Heart right ventricle (tissue), 16 donors: ENCODE results near the gene ZBED6. TPM values are rescaled to one million over a fixed set of nuclear protein-coding genes. Genes with fewer than 3 reads are reported as not detected.

ENCODE experiments used
- ATAC-seq, 8 donors: fragments of 200-7000 bp; cut with Tn5 transposase; one replicate each; pipeline ENCODE4 v1.9.1; 2020; ENCODE audit warnings: mild to moderate bottlenecking in 8 of 8, moderate library complexity in 8 of 8, moderate number of reproducible peaks in 1 of 8
- DNase-seq, 2 donors: peaks; one replicate each; pipeline ENCODE4 v3.0.0-alpha.2; 2020
- H3K27ac ChIP-seq, 10 donors: fragments of 200-600 bp; sonication (generic) in 2 of 10; one replicate each; pipeline versions ENCODE4 v1.5.0 to v1.8.0; 2020 to 2022; ENCODE audit warnings: mild to moderate bottlenecking in 3 of 10
- H3K27me3 ChIP-seq, 7 donors: fragments of 200-600 bp; one replicate each; pipeline ENCODE4 v1.8.0; 2021 to 2022; ENCODE audit warnings: mild to moderate bottlenecking in 2 of 7
- H3K36me3 ChIP-seq, 9 donors: fragments of 200-600 bp; sonication (generic) in 1 of 9; one replicate each; pipeline versions ENCODE4 v1.5.0 to v1.8.0; 2020 to 2022; ENCODE audit warnings: mild to moderate bottlenecking in 2 of 9
- H3K4me1 ChIP-seq, 9 donors: fragments of 200-600 bp; sonication (generic) in 1 of 9; one replicate each; pipeline versions ENCODE4 v1.5.0 to v1.8.0; 2020 to 2022; ENCODE audit warnings: mild to moderate bottlenecking in 4 of 9
- H3K4me3 ChIP-seq, 10 donors: fragments of 200-600 bp; sonication (generic) in 2 of 10; one replicate each; pipeline versions ENCODE4 v1.5.0 to v1.8.0; 2020 to 2022; ENCODE audit warnings: mild to moderate bottlenecking in 7 of 10, moderate library complexity in 2 of 10
- H3K9me3 ChIP-seq, 11 donors: fragments of 200-600 bp in 10 of 11; sonication (generic) in 2 of 11; one replicate each; pipeline versions ENCODE4 v1.5.0 to v1.8.0; 2013 to 2022; ENCODE audit warnings: mild to moderate bottlenecking in 2 of 11, control low read depth in 1 of 11, moderate library complexity in 1 of 11
- WGBS, 2 donors: extraction: QIAGEN DNeasy Blood & Tissue Kit; methylation state at CpG; one replicate each; pipeline ENCODE4 v1.1.7; 2013; ENCODE audit warnings: inconsistent platforms in 1 of 2; 5-methylcytosine and 5-hydroxymethylcytosine counted together
- intact Hi-C, 10 donors: fragments of 100-400 bp; cut with DNase I; formaldehyde crosslinking; loops; one replicate each; pipeline versions ENCODE4 v1.11.1 to v1.14.2; 2022
- polyA plus RNA-seq, 2 donors: library from polyadenylated mRNA; stranded (reverse); fragments of 200-250 nt; gene quantifications; one replicate each; pipeline ENCODE4 v1.2.3, GENCODE V29; 2013
- total RNA-seq, 10 donors: library from RNA; stranded (reverse); fragmentation: NEBNext Ultra II Directional in 3 of 10; extraction: Animal tissue kit (Norgen Biotek cat#: 25700) in 3 of 10; gene quantifications; one replicate each; pipeline versions ENCODE4 v1.2.1 to v1.2.4, GENCODE V29; 2021 to 2023
- TF ChIP-seq, protein P1 (sequence below), 9 donors: fragments of 200-600 bp; sonication (generic) in 2 of 9; IDR thresholded peaks; one replicate each; pipeline versions ENCODE4 v1.5.0 to v1.8.0; 2021 to 2022; ENCODE audit warnings: antibody characterized with exemption in 9 of 9, mild to moderate bottlenecking in 5 of 9, moderate library complexity in 1 of 9
- donor health status: Arrhythmogenic right ventricular cardiomyopathy.
- donor health status: ischemic (EF 13 %, LVEDD 7.1; RV severe dilation, severe dysfunction).
- donor health status: healthy with polysubstance abuse.
- donor health status: DM: no; HTN: yes; CAD: no.
- donor health status: DM: no; HTN: no; CAD: no.
- donor health status: ischemic (EF 25% LVEDD 6.9; RV normal size, moderate dysfunction).
- donor health status: ischemic (EF 25% LVEDD 5.7; RV mildly dilated, moderate dysfunction).
- donor health status: healthy.
- donor health status: DM: yes; HTN: yes; CAD: no.
- donor health status: Ischemic cardiomyopathy.
- donor health status: ischemic (EF 35%, LVEDD 5.7; RV mildly dilated, moderate dysfunction).
- donor health status: nonischemic (EF 11% LVEDD 7.7; RV severe dilation, severe dysfunction).
- donor health status: DM: yes; HTN: yes; CAD: no.
- donor health status: PGD.
- donor health status: ischemic (EF 29% LVEDD 5.4; RV normal size, mild dysfunction).
- donor health status: nonischemic (EF 23%, LVEDD 6.1; RV moderate dilation, normal function).

ZBED6 gene
- total and polyA plus RNA-seq, 12 donors = 0.51 to 19.4 (median 12.6) TPM

DNA sequence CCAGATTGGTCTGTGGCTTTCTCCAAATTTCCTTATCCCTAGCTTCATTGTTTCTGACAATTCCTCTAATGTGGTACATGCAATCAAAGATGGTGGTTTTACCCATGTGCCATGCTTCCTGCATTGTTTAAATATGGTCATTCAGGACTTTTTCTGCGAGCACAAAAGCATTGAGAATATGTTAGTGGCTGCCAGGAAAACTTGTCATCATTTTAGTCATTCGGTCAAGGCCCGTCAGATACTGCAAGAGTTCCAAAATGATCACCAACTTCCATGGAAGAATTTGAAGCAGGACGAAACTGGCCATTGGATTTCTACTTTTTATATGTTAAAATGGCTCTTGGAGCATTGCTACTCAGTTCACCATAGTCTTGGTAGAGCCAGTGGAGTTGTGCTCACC lies 3.7 kb downstream of the ZBED6 start:
- Histone ChIP-seq H3K27ac (peak overlapping the region in 2 of 10 donors; percentile 6 to 17), H3K4me3 (no peak overlapping the region), H3K4me1 (peaks cover 11 to 78% (median 64%) of the 10 kb centered on the region in 9 donors)

DNA sequence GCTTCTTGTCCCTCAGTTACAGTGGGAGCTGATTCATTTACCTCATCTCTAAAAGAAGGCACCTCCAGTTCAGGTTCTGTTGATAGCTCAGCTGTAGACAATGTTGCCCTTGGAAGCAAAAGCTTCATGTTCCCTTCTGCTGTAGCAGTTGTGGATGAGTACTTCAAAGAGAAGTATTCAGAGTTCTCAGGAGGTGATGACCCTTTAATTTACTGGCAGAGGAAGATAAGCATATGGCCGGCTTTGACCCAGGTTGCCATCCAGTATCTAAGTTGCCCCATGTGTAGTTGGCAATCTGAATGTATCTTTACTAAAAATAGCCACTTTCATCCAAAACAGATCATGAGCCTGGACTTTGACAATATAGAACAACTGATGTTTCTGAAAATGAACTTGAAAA lies 4.5 kb downstream of the ZBED6 start:
- H3K4me3 ChIP-seq = no peak overlapping the region
- no peaks in the 10 kb centered on the region for H3K9me3 ChIP-seq
- intact Hi-C loops = loop anchor here in 4 of 10 donors (2.0 to 10.0 kb wide), 5 partner anchors 59 to 1825 kb away; partner anchors contain the start of gene ATP2B4 (in 2 of the 4)
- peaks cover 11 to 78% (median 62%) of the 10 kb centered on the region in 9 donors for H3K4me1 ChIP-seq
- WGBS, 2 donors = 27 to 33% methylated on average over 1 of the region's 1 CpG
- ATAC-seq (no peak), DNase-seq (no peak)
- H3K36me3 ChIP-seq = peaks cover 0 to 62% (median 7%) of the 10 kb centered on the region in 9 donors
- TF ChIP-seq, protein P1, sequence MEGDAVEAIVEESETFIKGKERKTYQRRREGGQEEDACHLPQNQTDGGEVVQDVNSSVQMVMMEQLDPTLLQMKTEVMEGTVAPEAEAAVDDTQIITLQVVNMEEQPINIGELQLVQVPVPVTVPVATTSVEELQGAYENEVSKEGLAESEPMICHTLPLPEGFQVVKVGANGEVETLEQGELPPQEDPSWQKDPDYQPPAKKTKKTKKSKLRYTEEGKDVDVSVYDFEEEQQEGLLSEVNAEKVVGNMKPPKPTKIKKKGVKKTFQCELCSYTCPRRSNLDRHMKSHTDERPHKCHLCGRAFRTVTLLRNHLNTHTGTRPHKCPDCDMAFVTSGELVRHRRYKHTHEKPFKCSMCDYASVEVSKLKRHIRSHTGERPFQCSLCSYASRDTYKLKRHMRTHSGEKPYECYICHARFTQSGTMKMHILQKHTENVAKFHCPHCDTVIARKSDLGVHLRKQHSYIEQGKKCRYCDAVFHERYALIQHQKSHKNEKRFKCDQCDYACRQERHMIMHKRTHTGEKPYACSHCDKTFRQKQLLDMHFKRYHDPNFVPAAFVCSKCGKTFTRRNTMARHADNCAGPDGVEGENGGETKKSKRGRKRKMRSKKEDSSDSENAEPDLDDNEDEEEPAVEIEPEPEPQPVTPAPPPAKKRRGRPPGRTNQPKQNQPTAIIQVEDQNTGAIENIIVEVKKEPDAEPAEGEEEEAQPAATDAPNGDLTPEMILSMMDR (IDR thresholded peaks at IDR 0.05) = no peak
- peak overlapping the region in 2 of 10 donors; percentile 6 to 17 for H3K27ac ChIP-seq
- H3K27me3 ChIP-seq = no peaks in the 10 kb centered on the region

More for the DNA sequence above, 3.7 kb downstream of the ZBED6 start:
- Histone ChIP-seq H3K36me3 (peaks cover 0 to 54% (median 7%) of the 10 kb centered on the region in 9 donors), H3K9me3 (no peaks in the 10 kb centered on the region), H3K27me3 (no peaks in the 10 kb centered on the region)
- DNase-seq (no peak), ATAC-seq (no peak)
- intact Hi-C loops = loop anchor here in 4 of 10 donors (2.0 to 10.0 kb wide), 5 partner anchors 58 to 1826 kb away; partner anchors contain the start of gene ATP2B4 (in 2 of the 4)
- TF ChIP-seq, protein P1 (IDR thresholded peaks at IDR 0.05) = no peak
- WGBS, 2 donors = 60 to 73% methylated on average over 4 of the region's 4 CpGs

DNA sequence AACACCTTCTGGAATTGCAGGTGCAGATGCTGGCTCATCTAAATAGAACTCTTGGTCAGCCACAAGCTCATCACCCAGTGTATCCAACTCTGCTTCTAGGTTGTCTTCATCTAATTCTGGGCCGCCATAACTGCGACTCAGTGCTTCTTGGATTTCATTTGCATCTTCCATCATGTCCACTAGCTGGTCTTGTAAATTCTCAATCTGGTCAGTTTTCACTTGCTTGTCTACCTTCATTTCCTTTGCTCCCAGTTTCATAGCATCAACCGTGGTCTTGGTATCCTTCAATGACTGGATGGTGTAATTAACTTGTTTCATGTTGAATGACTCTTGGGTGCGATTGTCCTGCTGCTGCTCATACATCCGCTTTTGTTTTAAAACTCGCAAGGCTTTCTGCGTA lies 10.3 kb downstream of the ZBED6 start:
- H3K9me3 ChIP-seq = no peaks in the 10 kb centered on the region
- 96 to 99% methylated on average over 7 of the region's 7 CpGs for WGBS, 2 donors
- no peak overlapping the region for H3K27ac ChIP-seq
- no peak for DNase-seq
- no peak overlapping the region for H3K4me3 ChIP-seq
- peaks cover 0 to 45% (median 32%) of the 10 kb centered on the region in 9 donors for H3K4me1 ChIP-seq
- ATAC-seq = no peak
- TF ChIP-seq, protein P1 (IDR thresholded peaks at IDR 0.05) = no peak
- H3K36me3 ChIP-seq = peaks cover 0 to 86% (median 7%) of the 10 kb centered on the region in 9 donors
- intact Hi-C loops = no loop called here
- H3K27me3 ChIP-seq = no peaks in the 10 kb centered on the region

DNA sequence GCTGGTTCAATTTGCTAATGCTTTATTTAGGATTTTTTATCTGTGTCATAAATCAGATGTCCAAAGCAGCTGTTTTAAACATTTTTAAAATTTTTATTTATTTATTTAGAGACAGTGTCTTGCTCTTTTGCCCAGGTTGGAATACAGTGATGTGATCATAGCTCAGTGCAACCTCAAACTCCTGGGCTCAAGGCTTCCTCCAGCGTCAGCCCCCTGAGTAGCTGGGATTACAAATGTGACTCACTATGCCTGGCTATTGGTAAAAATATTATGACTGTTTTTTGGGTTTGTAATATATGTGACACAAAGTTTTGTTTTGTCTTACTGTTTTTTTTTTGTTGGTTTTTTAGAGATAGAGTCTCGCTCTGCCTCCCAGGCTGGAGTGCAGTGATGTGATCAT lies 11.8 kb downstream of the ZBED6 start:
- Histone ChIP-seq H3K36me3 (peaks cover 0 to 90% (median 7%) of the 10 kb centered on the region in 9 donors), H3K4me1 (peaks cover 0 to 33% (median 18%) of the 10 kb centered on the region in 9 donors), H3K27ac (no peak overlapping the region), H3K4me3 (no peak overlapping the region), H3K9me3 (no peaks in the 10 kb centered on the region), H3K27me3 (no peaks in the 10 kb centered on the region)
- TF ChIP-seq, protein P1 (IDR thresholded peaks at IDR 0.05) = no peak
- ATAC-seq (peak in 1 of 8 donors; percentile 16), DNase-seq (no peak)
- intact Hi-C loops = no loop called here
- WGBS, 2 donors = 82 to 86% methylated on average over 2 of the region's 2 CpGs
